Activated T-helper 1 cell treated with anti-CD3 and anti-CD28 coated beads, Interleukin-2, amount 50 U/mL, for 16 hours (primary cell): ENCODE data around the gene CAMK2B.

Source experiments
- DNase-seq, 2 donors: peaks; one replicate each; pipeline ENCODE4 v3.0.0-alpha.2; 2020; ENCODE audit warnings: low read depth in 1 of 2, low spot score in 1 of 2

Gene CAMK2B

GRCh38 chr7:44275957-44276570 is 49.3 kb downstream of the CAMK2B start:
- DNase-seq, result no peak

DNA sequence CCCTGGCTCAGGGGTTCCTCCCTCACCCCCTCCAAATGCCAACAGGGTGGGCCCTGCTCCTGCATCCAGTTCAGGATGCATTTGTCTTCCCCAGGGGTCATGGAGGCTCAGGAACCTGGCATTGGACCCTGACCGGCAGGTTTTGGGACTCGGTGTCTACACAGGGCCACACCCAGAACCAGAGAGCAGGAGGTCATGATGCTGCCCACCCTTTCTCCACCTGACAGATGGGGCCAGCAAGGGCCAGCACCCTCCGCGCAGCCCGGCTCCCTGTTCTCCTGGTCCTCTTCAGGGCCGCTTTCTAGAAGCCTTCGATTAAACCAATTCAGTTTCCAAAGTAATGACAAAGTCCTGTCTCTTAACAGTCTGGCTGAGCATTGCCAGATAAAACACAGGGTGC is 50.2 kb downstream of the CAMK2B start:
- DNase-seq, result no peak

- DNase-seq, result no peak
Measured at GRCh38 chr7:44274623-44274975, 50.8 kb downstream of the CAMK2B start.

DNA sequence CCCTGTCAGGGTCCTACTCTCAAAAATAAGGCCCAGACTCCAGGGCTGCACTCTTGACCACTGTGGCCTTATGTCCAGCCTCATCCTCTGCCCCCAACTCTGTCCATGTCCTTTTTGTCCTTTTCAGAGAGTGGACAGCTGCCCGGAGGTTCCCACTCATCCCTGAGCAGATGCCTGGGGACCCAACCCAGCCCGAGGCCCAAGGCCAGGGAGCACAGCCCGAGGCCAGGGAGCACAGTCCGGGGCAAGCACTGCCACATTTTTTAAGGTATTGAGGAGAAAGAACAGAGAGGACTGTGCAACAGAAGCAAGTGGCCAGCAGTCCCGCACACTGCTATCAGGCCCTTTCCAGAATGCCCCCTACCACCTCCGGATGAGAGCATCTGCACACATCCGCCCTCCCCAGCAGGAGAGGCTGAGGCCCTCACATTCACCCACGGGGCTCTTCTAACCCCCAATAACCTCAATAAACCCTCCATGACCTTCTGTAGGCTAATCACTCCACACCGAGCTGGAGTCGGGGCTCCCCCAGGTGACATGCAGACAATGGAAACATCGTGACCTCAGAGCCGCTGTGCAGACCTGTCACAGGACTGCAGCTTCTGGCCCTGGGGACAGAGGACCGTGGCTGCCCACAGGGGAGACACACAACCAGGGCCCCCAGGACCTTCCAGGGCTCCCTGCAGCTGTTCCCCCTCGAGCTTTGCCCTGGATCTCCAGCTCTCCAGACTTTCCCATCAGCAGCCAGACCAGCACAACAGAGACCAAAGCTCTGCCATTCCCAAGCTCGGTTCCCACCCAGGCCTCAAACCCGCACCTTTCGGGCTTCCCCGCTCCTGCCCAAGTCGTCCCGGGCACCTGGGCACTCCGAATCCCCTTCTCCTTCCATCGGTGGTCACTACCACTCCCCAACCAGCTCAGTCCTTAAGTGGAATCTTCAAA is 51.4 kb downstream of the CAMK2B start:
- DNase-seq, result no peak

DNA sequence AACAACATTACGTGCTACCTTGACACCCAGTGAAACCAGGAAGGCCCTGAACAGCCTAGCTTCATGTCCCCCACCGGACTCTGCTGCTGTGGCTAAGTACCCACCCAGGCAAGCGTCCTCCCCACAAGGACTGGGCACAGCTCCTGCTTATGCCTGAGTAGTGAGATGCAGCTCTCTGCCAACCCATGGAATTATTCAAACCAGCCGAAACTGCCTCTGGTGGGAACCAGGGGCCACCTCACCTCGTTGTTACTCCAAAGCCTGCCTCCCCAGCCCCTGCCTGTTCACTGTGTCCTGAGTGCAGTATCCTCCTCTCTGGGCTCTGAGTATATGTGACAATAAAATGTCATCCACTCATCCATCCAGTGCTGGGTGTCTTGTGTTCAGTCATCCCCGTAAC is 52.4 kb downstream of the CAMK2B start:
- DNase-seq, result no peak

DNA sequence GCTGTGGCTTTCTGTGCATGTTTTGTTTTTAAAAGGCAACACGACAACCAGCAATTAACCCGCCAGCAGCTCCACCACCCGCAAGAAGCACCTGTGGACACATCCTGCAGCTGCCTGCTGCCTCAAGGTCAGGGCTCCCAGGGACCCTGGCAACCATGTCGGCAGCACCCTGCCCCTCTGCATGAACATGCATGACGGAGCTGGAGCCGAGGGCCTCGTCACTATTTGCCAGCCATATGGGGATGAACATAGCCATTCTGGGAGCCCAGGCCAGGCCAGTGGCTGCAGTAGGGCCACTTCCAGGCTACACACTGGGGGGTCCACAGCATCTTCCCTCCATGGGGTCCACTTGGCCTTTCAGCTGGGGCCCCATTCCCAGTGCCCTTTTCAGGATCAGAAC is 52.9 kb downstream of the CAMK2B start:
- DNase-seq, result no peak

DNA sequence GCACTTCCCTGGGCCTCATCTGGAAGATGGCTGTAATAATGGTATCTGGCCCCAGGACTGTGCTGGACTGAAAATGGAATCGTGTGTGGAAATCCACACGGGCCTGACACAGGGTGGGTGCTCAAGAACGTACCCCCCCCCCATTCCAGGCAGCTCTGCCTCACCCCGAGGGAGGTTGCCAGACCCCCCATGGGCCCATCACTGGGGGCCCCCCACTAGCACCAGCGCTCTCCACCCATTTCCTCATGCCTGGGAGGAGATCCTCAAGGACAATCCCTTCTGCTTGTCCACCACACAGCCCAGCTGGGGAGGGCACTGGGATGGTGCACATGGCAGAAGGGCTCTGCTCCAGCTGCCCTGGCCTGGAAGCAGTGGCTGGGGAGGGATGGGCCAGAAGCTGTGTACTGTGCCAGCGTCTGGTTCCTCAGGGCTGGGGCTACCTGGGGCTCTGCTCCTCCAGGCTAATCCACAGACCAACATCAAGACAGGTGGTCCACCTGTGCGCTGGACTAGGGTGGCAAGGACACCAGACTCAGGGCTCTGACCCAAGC is 55.4 kb downstream of the CAMK2B start:
- DNase-seq, result no peak

- DNase-seq, result no peak
Measured at GRCh38 chr7:44269417-44269816, 56.0 kb downstream of the CAMK2B start.

DNA sequence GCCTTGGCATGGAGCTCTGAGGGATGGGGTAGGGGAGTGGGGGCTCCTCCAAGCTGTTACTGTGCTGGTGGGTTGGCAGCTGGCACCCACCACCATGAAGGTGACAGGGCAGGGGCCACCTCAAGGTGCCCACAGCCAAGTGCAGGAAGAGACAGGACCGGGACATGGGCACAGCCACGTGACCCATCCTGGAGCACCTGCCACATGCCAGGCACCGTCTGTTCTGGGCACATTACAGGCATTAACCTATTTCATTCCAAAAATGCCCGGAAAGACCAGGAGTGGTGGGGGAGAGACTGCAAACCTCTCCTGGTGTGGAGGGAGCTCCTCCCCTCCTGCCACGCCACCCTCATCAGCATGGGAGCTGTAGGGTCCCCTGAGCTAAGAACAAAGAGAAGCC is 56.7 kb downstream of the CAMK2B start:
- no peak for DNase-seq

- no peak for DNase-seq
Measured at GRCh38 chr7:44267719-44268421, 57.5 kb downstream of the CAMK2B start.

- no peak for DNase-seq
Measured at GRCh38 chr7:44267178-44267577, 58.2 kb downstream of the CAMK2B start.

- no peak for DNase-seq
Measured at GRCh38 chr7:44266526-44266925, 58.9 kb downstream of the CAMK2B start.

DNA sequence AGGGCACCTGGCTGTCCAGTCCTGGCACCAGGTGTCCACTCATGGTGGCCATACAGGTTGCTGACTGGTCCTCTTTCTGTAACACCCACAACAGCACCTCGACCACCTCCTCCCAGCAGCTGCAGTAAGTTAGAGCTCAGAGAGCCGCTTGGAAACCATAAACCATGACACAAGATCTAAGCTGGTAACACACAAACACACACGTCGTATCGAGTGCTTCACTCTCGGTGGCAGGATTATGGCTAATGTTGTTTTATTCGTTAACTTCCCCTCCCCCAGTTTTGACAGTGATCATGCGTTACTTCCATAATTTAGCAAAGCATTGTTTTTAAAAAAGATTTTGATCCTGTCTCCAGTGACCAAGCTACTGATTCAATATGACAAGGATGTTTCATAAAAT is 59.7 kb downstream of the CAMK2B start:
- DNase-seq, result no peak

DNA sequence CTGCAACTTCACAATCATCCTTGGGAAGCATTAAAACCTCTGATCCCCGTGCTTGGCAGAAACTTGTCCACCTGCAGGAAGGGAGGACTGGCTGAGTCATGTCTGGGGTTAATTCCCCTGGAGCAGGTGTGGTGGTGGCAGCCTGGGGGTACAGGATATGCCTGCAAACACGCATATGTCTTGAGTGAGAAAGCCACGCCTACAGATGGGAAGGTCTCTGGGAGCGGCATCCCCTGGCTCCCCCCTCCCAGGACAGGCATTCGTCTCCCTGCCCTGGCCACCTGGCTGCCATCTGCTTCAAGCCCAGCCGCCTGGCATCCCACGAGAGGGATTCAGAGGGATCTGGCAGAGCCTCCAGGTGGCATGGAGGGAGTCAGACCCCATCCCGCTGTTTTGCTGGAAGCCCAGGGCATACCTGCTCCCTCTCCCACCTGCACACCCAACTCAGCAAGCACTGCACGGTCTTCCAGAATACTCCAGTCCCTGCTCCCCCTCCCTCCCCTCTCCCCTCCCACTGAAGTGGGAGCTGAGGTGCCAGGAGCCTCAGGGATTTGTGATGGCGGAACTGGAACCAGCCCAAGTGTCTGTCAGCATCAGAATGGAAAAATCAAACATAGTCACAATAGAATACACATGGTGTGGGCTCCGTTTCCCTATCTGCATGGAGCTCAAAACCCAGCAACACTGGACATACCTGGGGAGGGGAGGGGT is 61.0 kb downstream of the CAMK2B start:
- DNase-seq, result no peak

GRCh38 chr7:44263326-44264082 is 61.9 kb downstream of the CAMK2B start:
- DNase-seq, result no peak

GRCh38 chr7:44262031-44262430 is 63.4 kb downstream of the CAMK2B start:
- DNase-seq, result no peak

- DNase-seq, result no peak
Measured at GRCh38 chr7:44261240-44261639, 64.2 kb downstream of the CAMK2B start.

- no peak for DNase-seq
Measured at GRCh38 chr7:44259547-44260457, 65.6 kb downstream of the CAMK2B start.

GRCh38 chr7:44258865-44259546 is 66.4 kb downstream of the CAMK2B start:
- DNase-seq, result no peak
